Common myeloid progenitor, CD34-positive (primary cell): ENCODE data around the gene SP3.
A peak's percentile ranks its signal among the peaks of the same experiment; 100 is the strongest.

Experiments used
- CTCF ChIA-PET: fragments of 350-600 bp; sonication (Branson Sonifier 250); formaldehyde crosslinking; loops from one replicate; lab custom pipeline; 2021; ENCODE audit warnings: antibody characterized with exemption; lab: Charles Lee
- POLR2A ChIA-PET: fragments of 350-600 bp; sonication (Branson Sonifier 250); formaldehyde crosslinking; loops from one replicate; lab custom pipeline; 2021; ENCODE audit warnings: antibody characterized with exemption; lab: Charles Lee
- DNase-seq, 3 donors: peaks; one replicate each; pipeline versions ENCODE4 v3.0.0 to v3.0.0-alpha.2; 2013
- H3K27ac ChIP-seq, 2 experiments: 1 replicate in 1 of 2; 2 replicates in 1 of 2; pipeline ENCODE4 v1.7.0; 2013; ENCODE audit warnings: inconsistent platforms in 2 of 2, low read length in 2 of 2, mild to moderate bottlenecking in 2 of 2, low read depth in 1 of 2, moderate library complexity in 1 of 2; ENCODE audit not compliant: severe bottlenecking in 2 of 2, insufficient read depth in 1 of 2, poor library complexity in 1 of 2
- H3K27me3 ChIP-seq, 5 experiments: replicated peaks in 2 of 5; 1 replicate in 3 of 5; 2 replicates in 2 of 5; pipeline versions ENCODE4 v1.6.1 to v1.7.0; 2013; ENCODE audit warnings: low read length in 4 of 5, mild to moderate bottlenecking in 2 of 5, moderate library complexity in 2 of 5, inconsistent platforms in 1 of 5; ENCODE audit not compliant: insufficient read depth in 5 of 5, control insufficient read depth in 4 of 5
- H3K36me3 ChIP-seq, 4 experiments: 1 replicate in 2 of 4; 2 replicates in 2 of 4; pipeline versions ENCODE4 v1.6.1 to v1.7.0; 2013; ENCODE audit warnings: low read length in 3 of 4, control low read depth in 1 of 4, mild to moderate bottlenecking in 1 of 4; ENCODE audit not compliant: control insufficient read depth in 4 of 4, insufficient read depth in 4 of 4
- H3K4me1 ChIP-seq, 4 experiments: 1 replicate in 3 of 4; 2 replicates in 1 of 4; pipeline versions ENCODE4 v1.6.1 to v1.7.1; 2013; ENCODE audit warnings: low read length in 3 of 4, mild to moderate bottlenecking in 3 of 4, control low read depth in 1 of 4, inconsistent platforms in 1 of 4, moderate library complexity in 1 of 4; ENCODE audit not compliant: control insufficient read depth in 4 of 4, insufficient read depth in 4 of 4; ENCODE audit errors: control extremely low read depth in 1 of 4
- H3K4me3 ChIP-seq, 7 experiments: 1 replicate in 4 of 7; 2 replicates in 3 of 7; pipeline versions ENCODE4 v1.5.1 to v1.7.0; 2013; ENCODE audit warnings: mild to moderate bottlenecking in 7 of 7, low read length in 6 of 7, moderate library complexity in 6 of 7, inconsistent platforms in 2 of 7, low read depth in 2 of 7, control low read depth in 1 of 7; ENCODE audit not compliant: insufficient read depth in 4 of 7, control insufficient read depth in 1 of 7; ENCODE audit errors: extremely low read depth in 1 of 7
- H3K9me3 ChIP-seq, 5 experiments: 1 replicate in 4 of 5; 2 replicates in 1 of 5; pipeline versions ENCODE4 v1.6.1 to v1.7.1; 2013; ENCODE audit warnings: low read length in 4 of 5, mild to moderate bottlenecking in 2 of 5, inconsistent platforms in 1 of 5, low read depth in 1 of 5, moderate library complexity in 1 of 5; ENCODE audit not compliant: control insufficient read depth in 4 of 5, insufficient read depth in 2 of 5; ENCODE audit errors: control extremely low read depth in 1 of 5
- WGBS: methylation state at CpG from one replicate; pipeline ENCODE4 v1.1.5; 2013; ENCODE audit not compliant: insufficient coverage; 5-methylcytosine and 5-hydroxymethylcytosine counted together

The SP3 gene

DNA sequence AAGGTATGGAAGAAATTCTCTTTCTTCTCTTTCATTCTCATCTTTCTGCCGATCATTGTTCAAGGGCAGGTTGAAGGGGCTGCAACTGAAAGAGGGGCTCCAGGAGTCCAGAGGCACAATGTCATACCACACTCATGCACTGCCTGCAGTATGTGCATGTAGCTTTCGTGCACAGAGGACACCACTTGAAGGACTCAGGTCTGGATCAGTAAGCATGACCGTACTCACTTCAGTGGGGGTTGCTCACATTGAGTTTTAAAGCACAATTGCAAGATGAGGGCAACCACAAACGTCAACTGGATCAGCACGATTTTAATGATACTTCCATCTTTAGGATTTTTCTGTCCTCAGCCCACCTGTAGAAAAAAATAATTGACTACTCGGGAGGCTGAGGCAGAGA is 84.6 kb downstream of the SP3 start:
- peaks cover 0 to under 1% (median 0%) of the 10 kb centered on the region in 5 experiments for H3K9me3 ChIP-seq
- H3K27ac ChIP-seq = no peak overlapping the region
- no peak for DNase-seq
- no peak overlapping the region for H3K4me3 ChIP-seq
- no peaks in the 10 kb centered on the region for H3K36me3 ChIP-seq
- H3K4me1 ChIP-seq = peaks cover 0 to 12% (median 8%) of the 10 kb centered on the region in 4 experiments
- CTCF ChIA-PET = no interaction called here
- POLR2A ChIA-PET = no interaction called here
- H3K27me3 ChIP-seq = no peaks in the 10 kb centered on the region
- 97% methylated on average over 5 of the region's 6 CpGs for WGBS

- peaks cover 0 to 12% (median 8%) of the 10 kb centered on the region in 4 experiments for H3K4me1 ChIP-seq
- 97% methylated on average over 7 of the region's 9 CpGs for WGBS
- no peak for DNase-seq
- H3K36me3 ChIP-seq = no peaks in the 10 kb centered on the region
- H3K27me3 ChIP-seq = no peaks in the 10 kb centered on the region
- no peak overlapping the region for H3K27ac ChIP-seq
- CTCF ChIA-PET = no interaction called here
- no peaks in the 10 kb centered on the region for H3K9me3 ChIP-seq
- POLR2A ChIA-PET = no interaction called here
- H3K4me3 ChIP-seq = no peak overlapping the region
Observed at GRCh38 chr2:173876833-173877413, 88.2 kb downstream of the SP3 start.

- Histone ChIP-seq H3K4me1 (no peaks in the 10 kb centered on the region), H3K27ac (no peak overlapping the region), H3K36me3 (no peaks in the 10 kb centered on the region), H3K4me3 (no peak overlapping the region), H3K9me3 (no peaks in the 10 kb centered on the region), H3K27me3 (no peaks in the 10 kb centered on the region)
- ChIA-PET POLR2A (no interaction called here), CTCF (no interaction called here)
- peak; percentile 5 to 58 (median 52) for DNase-seq
- no CpG with 5 or more reads among the region's 1 CpG for WGBS
Observed at GRCh38 chr2:173874894-173875237, 90.3 kb downstream of the SP3 start.

GRCh38 chr2:173874003-173874893 is 90.9 kb downstream of the SP3 start:
- Histone ChIP-seq H3K4me3 (no peak overlapping the region), H3K9me3 (no peaks in the 10 kb centered on the region), H3K27ac (no peak overlapping the region), H3K36me3 (no peaks in the 10 kb centered on the region), H3K27me3 (no peaks in the 10 kb centered on the region), H3K4me1 (no peaks in the 10 kb centered on the region)
- ChIA-PET CTCF (interaction anchor here (1.0 kb wide), 1 partner anchor 11 kb away, joined by 3 read pairs; no protein-coding TSS in a partner anchor), POLR2A (no interaction called here)
- WGBS = 77% methylated on average over 5 of the region's 13 CpGs
- no peak for DNase-seq

GRCh38 chr2:173872714-173873113 is 92.5 kb downstream of the SP3 start:
- no peaks in the 10 kb centered on the region for H3K4me1 ChIP-seq
- ChIA-PET POLR2A (no interaction called here), CTCF (no interaction called here)
- no peaks in the 10 kb centered on the region for H3K36me3 ChIP-seq
- H3K27ac ChIP-seq = no peak overlapping the region
- no peak for DNase-seq
- 100% methylated on average over 5 of the region's 5 CpGs for WGBS
- no peak overlapping the region for H3K4me3 ChIP-seq
- H3K9me3 ChIP-seq = no peaks in the 10 kb centered on the region
- H3K27me3 ChIP-seq = peaks cover 0 to 4% (median 0%) of the 10 kb centered on the region in 5 experiments

DNA sequence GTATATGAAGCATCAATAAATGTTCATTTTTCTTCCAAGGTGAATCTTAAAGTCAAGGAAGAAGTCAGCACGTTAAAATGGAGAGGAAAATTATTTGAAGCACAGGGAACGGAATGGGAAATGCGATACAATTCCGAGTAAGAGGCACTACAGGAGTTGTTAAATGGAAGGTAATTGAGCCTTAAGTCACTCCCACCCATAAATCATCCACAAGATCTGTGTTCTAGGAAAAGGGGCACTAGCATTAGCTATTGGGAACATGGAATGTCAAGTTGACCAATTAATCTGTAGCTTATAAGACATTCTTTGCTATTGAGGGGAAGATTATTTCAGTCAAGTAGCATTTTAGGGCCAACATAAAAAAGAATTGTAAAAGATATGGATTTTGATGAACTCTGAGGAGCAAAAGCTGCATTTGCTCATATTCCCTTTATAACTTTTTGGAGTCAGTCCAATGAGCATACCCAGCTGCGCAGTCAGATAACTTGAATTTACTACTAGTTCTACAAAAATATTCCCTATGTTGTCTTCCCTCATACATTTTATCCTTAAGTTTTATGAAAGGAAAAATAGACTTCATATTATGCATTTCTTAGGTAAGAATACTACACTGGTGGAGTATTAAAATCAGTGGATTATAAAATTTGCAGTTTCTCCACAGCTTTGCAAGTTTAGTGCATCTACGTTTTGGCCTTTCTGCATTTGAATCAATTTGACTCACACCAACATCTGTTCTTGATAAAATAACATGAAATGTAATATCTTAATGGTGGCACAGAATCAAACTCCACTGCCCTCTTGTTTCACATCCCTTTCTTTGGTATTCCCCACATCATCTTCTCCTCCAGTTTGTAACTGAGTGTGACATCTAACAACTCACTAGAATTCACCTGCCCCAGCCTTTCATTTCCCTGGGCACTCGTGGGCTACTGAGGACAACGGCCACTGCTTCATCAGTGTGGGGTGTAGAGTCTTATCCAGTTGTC is 95.6 kb downstream of the SP3 start:
- POLR2A ChIA-PET = no interaction called here
- Histone ChIP-seq H3K4me3 (no peak overlapping the region), H3K9me3 (no peaks in the 10 kb centered on the region), H3K36me3 (no peaks in the 10 kb centered on the region), H3K27me3 (peaks cover 0 to 7% (median 0%) of the 10 kb centered on the region in 5 experiments), H3K27ac (no peak overlapping the region), H3K4me1 (no peaks in the 10 kb centered on the region)
- no peak for DNase-seq
- WGBS = 83% methylated on average over 1 of the region's 8 CpGs
- CTCF ChIA-PET = interaction anchor here (0.8 to 1.0 kb wide), 2 partner anchors 8 to 11 kb away, joined by 3 to 4 read pairs; no protein-coding TSS in a partner anchor
